HG03045 (cell line): ENCODE data around the gene CHST11.

Source experiments
- ATAC-seq: cut with Tn5 transposase; IDR thresholded peaks from one replicate; pipeline ENCODE4 v1.9.1; 2021; ENCODE audit warnings: mild to moderate bottlenecking, moderate library complexity; ENCODE audit not compliant: unreplicated experiment

The CHST11 gene

DNA sequence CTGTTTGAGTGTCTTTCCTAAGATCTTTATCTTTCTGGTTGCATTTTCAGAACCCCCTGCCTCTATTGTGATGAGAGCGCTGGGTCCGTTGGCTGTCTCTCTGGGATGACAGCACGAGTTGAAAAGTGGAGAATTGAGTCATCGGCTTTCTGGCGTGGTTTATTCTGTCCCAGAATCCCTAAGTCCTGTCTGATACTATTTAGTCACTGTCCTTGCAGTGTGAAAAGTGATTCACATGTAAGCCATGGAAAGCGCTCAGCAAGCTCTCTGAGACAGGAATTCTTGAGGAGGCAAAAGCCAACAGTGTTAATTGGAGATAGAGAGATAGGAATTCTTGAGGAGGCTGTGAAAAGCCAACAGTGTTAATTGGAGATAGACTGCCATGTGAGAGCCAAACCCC lies 121.7 kb downstream of the CHST11 start:
- no peak for ATAC-seq

- no peak for ATAC-seq
These were observed 123.2 kb downstream of the CHST11 start for GRCh38 chr12:104579718-104580495.

GRCh38 chr12:104581005-104581570 lies 124.3 kb downstream of the CHST11 start:
- ATAC-seq, result no peak

- ATAC-seq, result peak; percentile 73
These were observed 126.0 kb downstream of the CHST11 start for GRCh38 chr12:104582739-104583138.

DNA sequence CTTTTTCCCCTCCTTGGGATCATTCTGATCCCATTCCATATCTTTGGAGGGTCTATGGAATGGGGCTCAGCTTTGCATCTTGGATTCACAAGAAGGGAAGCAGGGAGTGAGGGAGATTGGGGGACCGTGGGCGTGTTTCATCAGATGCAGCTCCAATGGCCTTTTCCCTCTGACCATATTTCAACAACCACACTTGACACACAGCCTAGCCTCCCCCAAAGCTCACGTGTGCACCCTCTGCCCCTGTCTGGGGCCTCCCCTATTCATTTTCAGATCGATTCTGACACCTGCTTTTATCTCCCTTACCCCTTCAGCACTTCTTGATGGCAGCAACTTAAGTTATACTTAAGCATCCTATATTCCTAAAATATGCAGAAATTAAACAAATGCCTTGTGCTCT lies 126.6 kb downstream of the CHST11 start:
- ATAC-seq, result no peak

DNA sequence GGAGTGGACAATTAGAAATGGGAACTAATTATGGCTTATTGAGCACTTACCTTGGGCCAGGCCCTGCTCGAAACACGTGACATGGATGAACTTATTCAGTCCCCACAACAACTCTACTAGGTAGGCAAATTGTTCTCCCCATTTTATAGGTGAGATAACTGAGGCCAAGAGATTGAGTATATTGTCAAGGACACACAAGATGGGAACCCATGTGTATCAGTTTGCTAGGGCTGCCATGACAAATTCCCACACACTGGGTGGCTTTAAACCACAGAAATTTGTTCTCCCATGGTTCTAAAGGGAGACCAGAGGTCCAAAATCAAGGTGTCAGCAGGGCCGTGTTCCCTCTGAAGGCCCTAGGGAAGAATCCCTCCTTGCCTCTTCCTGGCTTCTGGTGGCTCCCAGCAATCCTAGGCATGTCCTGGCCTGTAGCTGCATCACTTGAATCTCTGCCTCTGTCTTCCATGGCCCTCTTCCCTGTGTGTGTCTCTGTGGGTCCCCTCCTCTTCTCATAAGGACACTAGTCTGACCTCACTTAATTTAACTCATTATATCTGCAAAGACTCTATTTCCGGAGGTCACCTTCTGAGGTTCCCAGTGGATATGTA lies 128.8 kb downstream of the CHST11 start:
- no peak for ATAC-seq

DNA sequence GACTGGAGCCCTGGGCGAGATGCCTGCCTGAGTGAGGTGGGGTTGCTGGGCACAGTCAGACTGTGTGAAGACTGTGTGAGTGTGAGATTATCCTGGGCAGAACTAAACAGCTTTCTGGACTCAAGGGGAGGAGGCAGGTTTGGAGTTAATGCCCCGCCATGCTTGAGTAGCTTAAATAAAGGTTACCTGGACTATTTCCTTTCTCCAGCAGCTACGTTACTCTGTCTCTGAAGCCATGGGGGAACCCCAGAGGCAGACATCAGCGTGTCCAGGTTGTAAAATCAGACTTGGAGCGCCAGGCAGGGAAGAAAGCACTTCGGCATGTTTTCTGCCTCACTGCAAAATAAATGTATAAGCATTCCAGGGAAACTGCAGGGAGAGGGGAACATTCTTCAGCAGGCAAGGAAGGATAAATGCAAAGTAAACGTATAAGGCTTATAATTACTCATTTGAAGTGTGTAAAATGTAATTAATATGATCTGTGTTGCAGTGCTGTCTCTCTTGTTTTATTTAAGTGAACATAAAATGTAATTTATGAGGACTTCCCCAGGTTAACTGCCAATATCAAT lies 129.7 kb downstream of the CHST11 start:
- ATAC-seq, result no peak

GRCh38 chr12:104588047-104588920 lies 131.5 kb downstream of the CHST11 start:
- ATAC-seq, result no peak

- ATAC-seq, result no peak
These were observed 132.3 kb downstream of the CHST11 start for GRCh38 chr12:104588921-104589590.

- no peak for ATAC-seq
These were observed 133.3 kb downstream of the CHST11 start for GRCh38 chr12:104590022-104590421.

GRCh38 chr12:104591257-104591885 lies 134.6 kb downstream of the CHST11 start:
- ATAC-seq, result no peak

- ATAC-seq, result no peak
These were observed 136.7 kb downstream of the CHST11 start for GRCh38 chr12:104593482-104593881.

DNA sequence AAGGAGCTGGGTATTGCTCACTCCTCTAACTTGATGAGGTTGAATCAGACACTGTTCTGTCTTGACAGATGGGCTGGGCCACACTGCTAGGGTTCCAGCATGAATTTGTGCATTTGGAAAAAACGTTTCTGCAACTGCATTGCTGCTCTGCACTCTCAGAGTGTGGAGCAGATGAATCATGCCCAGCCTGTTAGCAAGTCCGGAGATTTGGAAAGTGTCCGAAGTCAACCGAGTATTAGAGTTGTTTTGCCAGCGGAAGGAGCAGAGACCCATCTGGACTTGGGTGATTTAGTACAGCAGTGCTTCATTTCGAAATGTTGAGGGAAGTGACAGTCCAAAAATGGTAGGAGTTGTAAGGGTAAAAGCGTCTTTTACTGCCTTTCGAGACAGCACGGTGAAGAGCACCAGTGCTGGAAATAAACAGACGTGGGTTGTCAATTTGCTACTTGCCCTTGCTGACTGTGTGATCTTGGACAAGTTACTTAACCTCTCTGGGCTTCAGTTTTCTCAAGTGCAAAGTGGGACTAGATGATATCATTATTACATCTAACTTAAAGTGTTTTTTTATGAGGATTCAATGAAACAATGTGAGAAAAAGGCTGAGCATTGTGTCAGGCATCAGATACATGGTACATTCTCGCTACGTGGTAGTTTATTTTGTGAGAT lies 139.5 kb downstream of the CHST11 start:
- no peak for ATAC-seq

GRCh38 chr12:104596898-104597843 lies 140.4 kb downstream of the CHST11 start:
- no peak for ATAC-seq

GRCh38 chr12:104598342-104599271 lies 141.9 kb downstream of the CHST11 start:
- ATAC-seq, result no peak

- no peak for ATAC-seq
These were observed 142.7 kb downstream of the CHST11 start for GRCh38 chr12:104599272-104600035.
